HepG2 (cell line): Measurements from ENCODE around the gene ZNF282. TPM values are rescaled to one million over a fixed set of nuclear protein-coding genes. Genes with fewer than 3 reads are reported as not detected.
A peak's percentile ranks its signal among the peaks of the same experiment; 100 is the strongest.

Experiments used
- ASH2L ChIP-seq: fragments of 300-600, 200-600 bp; sonication (generic); IDR thresholded peaks from 2 replicates; pipeline ENCODE4 v1.7.0; 2017; ENCODE audit warnings: low read depth, mild to moderate bottlenecking, moderate library complexity, mixed read lengths, low read length; ENCODE audit not compliant: insufficient read length
- HNF4G ChIP-seq, 2 experiments: sonication (generic) in 1 of 2; formaldehyde crosslinking in 1 of 2; IDR thresholded peaks; 2 replicates each; pipeline versions ENCODE4 v1.4.0 to v1.6.1; 2011 to 2020; ENCODE audit warnings: borderline replicate concordance in 2 of 2, low read depth in 2 of 2, mild to moderate bottlenecking in 2 of 2, low read length in 1 of 2, missing genetic modification reagents in 1 of 2, moderate library complexity in 1 of 2
- IKZF4 ChIP-seq: sonication (generic); formaldehyde crosslinking; IDR thresholded peaks from 2 replicates; pipeline ENCODE4 v1.5.1; 2020; ENCODE audit warnings: borderline replicate concordance, mild to moderate bottlenecking, low read depth, missing genetic modification reagents; ENCODE audit errors: not compliant biosample characterization
- IRX3 ChIP-seq: sonication (generic); formaldehyde crosslinking; IDR thresholded peaks from 2 replicates; pipeline ENCODE4 v1.8.1; 2023; ENCODE audit warnings: mild to moderate bottlenecking, low read depth, missing genetic modification reagents, borderline replicate concordance
- MAFK ChIP-seq, 2 experiments: IDR thresholded peaks in 1 of 2; conservative IDR thresholded peaks in 1 of 2; 2 replicates each; pipeline ENCODE4 v1.6.1; 2011; ENCODE audit warnings: improper control_type of control experiment in 2 of 2, low read length in 2 of 2
- NFKB2 ChIP-seq: sonication (generic); formaldehyde crosslinking; IDR thresholded peaks from 2 replicates; pipeline ENCODE4 v1.4.0; 2020; ENCODE audit warnings: missing genetic modification reagents, borderline replicate concordance
- RAD21 ChIP-seq: fragments of 450-650 bp; formaldehyde crosslinking; IDR thresholded peaks from 2 replicates; pipeline ENCODE4 v1.5.0; 2020; ENCODE audit warnings: mild to moderate bottlenecking
- RNF2 ChIP-seq: fragments of 450-650 bp; conservative IDR thresholded peaks from 2 replicates; pipeline ENCODE4 v1.6.1; 2016; ENCODE audit warnings: low read depth
- TBL1XR1 ChIP-seq: fragments of 150-350 bp; IDR thresholded peaks from 2 replicates; pipeline ENCODE4 v1.6.1; 2014; ENCODE audit warnings: borderline replicate concordance, low read length; ENCODE audit not compliant: partially characterized antibody
- ZFP36L1 ChIP-seq: sonication (generic); formaldehyde crosslinking; IDR thresholded peaks from 2 replicates; pipeline ENCODE4 v1.8.0; 2022; ENCODE audit warnings: mild to moderate bottlenecking, missing genetic modification reagents, moderate library complexity
- ZFP82 ChIP-seq: sonication (generic); formaldehyde crosslinking; IDR thresholded peaks from 2 replicates; pipeline ENCODE4 v1.5.1; 2020; ENCODE audit warnings: mild to moderate bottlenecking, missing genetic modification reagents, borderline replicate concordance
- ZNF547 ChIP-seq: sonication (generic); formaldehyde crosslinking; IDR thresholded peaks from 2 replicates; pipeline ENCODE4 v1.5.1; 2020; ENCODE audit warnings: mild to moderate bottlenecking, missing genetic modification reagents
- ZNF557 ChIP-seq: sonication (generic); formaldehyde crosslinking; IDR thresholded peaks from 2 replicates; pipeline ENCODE4 v1.4.0; 2020; ENCODE audit warnings: missing genetic modification reagents
- ZNF619 ChIP-seq: sonication (generic); formaldehyde crosslinking; IDR thresholded peaks from 2 replicates; pipeline ENCODE4 v1.4.0; 2020; ENCODE audit warnings: mild to moderate bottlenecking, missing genetic modification reagents
- ZNF660 ChIP-seq: sonication (generic); formaldehyde crosslinking; IDR thresholded peaks from 2 replicates; pipeline ENCODE4 v1.5.1; 2020; ENCODE audit warnings: mild to moderate bottlenecking, low read depth, missing genetic modification reagents, borderline replicate concordance
- ZNF768 ChIP-seq: sonication (generic); formaldehyde crosslinking; IDR thresholded peaks from 2 replicates; pipeline ENCODE4 v1.4.0; 2020; ENCODE audit warnings: missing genetic modification reagents
- polyA plus RNA-seq, 8 experiments: library from polyadenylated mRNA; depleted of rRNA in 3 of 8; stranded (reverse) in 7 of 8; unstranded in 1 of 8; fragments of >200 nt; fragmentation: Illumina TruSeq in 4 of 8; extraction: Trizol in 4 of 8; gene quantifications; 2 replicates each; pipeline versions ENCODE4 v1.2.1 to v1.2.3, GENCODE V29; 2011 to 2016; ENCODE audit warnings: low read depth in 4 of 8, missing spikeins in 1 of 8, mixed read lengths in 1 of 8; ENCODE audit not compliant: insufficient read depth in 1 of 8
- total RNA-seq, 5 experiments: library from RNA; depleted of rRNA; stranded (reverse); fragments of >200 nt; fragmentation: Illumina TruSeq; extraction: Trizol; gene quantifications; 2 replicates each; pipeline ENCODE4 v1.2.3, GENCODE V29; 2016; ENCODE audit warnings: low read depth in 1 of 5
- TF ChIP-seq, protein P1 (sequence below): conservative IDR thresholded peaks from 2 replicates; pipeline ENCODE4 v1.6.1; 2018; ENCODE audit warnings: missing genetic modification reagents
- TF ChIP-seq, protein P2 (sequence below): sonication (generic); formaldehyde crosslinking; IDR thresholded peaks from 2 replicates; pipeline ENCODE4 v1.4.0; 2020; ENCODE audit warnings: missing genetic modification reagents, borderline replicate concordance
- TF ChIP-seq, protein P3 (sequence below): sonication (generic); formaldehyde crosslinking; IDR thresholded peaks from 2 replicates; pipeline ENCODE4 v1.5.1; 2020; ENCODE audit warnings: missing genetic modification reagents, mild to moderate bottlenecking, borderline replicate concordance

ZNF282 gene
- total and polyA plus RNA-seq, 2 of the 13 experiments (the other 11 are each of a cell fraction or from before 2014, with no cell fraction given): 9.1 to 20.9 TPM

DNA sequence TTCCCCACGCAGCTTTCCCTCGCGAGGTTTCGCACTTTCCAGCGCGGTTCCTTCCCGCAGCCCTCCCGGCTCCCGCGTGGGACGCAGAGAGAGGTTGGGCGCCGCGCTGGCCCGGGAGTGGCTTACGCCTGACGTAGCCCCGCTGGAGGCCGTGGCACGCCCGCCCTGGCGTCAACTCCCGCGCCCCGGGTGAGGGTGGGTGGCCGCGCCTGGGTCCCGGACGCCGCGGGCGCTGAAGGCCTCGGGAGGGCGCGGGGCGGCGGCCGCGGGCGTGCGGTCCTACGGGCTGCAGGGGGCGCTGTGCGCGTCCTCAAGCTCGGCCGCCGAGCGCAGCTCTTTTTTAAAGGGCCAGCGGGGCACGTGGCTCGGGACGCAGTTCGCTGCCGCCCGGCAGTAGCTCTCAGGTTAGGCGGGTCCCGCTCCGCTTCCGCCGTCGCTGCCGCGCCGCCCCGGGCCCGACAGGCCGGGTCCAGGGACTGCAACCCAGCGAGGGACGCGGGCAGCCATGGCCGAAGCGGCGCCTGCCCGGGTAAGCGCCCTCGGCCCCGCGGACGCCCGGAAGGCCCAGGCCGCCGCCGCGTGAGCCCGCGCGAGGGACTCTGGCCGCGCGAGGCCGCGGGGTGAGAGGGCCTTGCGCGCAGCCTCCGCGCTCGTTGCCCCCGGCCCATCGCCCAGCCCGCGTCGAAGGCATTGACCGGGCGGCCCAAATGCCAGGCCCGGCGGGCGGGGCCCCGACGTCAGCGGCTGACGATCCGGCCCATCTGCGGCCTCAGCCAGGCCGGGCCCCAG is 66.7 kb downstream of the ZNF282 start, which contains the start of gene ZNF783 (continued):
- TF ChIP-seq RNF2 (peak; percentile 99), ZNF557 (CRISPR knock-in tag) (0 out of 2 replicates have a peak, but pooled peaks have one; percentile 63), MAFK (conservative IDR thresholded peaks at IDR 0.05 in 1 of 2, IDR thresholded peaks at IDR 0.05 in 1 of 2; ENCODE audit: low read length in 2 of 2) (no peak), IKZF4 (CRISPR knock-in tag) (peak; percentile 57), ZNF547 (peak; percentile 96), ZFP82 (CRISPR knock-in tag) (peak; percentile 57; the same call in 1 of the 2 replicates), HNF4G (IDR thresholded peaks at IDR 0.05; ENCODE audit: borderline replicate concordance, low read depth, low read length) (no peak), HNF4G (CRISPR knock-in tag; IDR thresholded peaks at IDR 0.05; ENCODE audit: borderline replicate concordance, low read depth) (peak; percentile 43; the same call in 1 of the 2 replicates), RAD21 (CRISPR knock-in tag) (peak; percentile 88), NFKB2 (CRISPR knock-in tag) (peak; percentile 90; the same call in 1 of the 2 replicates), ZNF619 (CRISPR knock-in tag) (0 out of 2 replicates have a peak, but pooled peaks have one; percentile 41), ASH2L (peak; percentile 47), ZNF768 (CRISPR knock-in tag) (0 out of 2 replicates have a peak, but pooled peaks have one; percentile 25), ZFP36L1 (CRISPR knock-in tag) (0 out of 2 replicates have a peak, but pooled peaks have one; percentile 67), IRX3 (CRISPR knock-in tag) (peak; percentile 97; the same call in 1 of the 2 replicates), TBL1XR1 (no peak), ZNF660 (CRISPR knock-in tag) (no peak)
- TF ChIP-seq, protein P1, sequence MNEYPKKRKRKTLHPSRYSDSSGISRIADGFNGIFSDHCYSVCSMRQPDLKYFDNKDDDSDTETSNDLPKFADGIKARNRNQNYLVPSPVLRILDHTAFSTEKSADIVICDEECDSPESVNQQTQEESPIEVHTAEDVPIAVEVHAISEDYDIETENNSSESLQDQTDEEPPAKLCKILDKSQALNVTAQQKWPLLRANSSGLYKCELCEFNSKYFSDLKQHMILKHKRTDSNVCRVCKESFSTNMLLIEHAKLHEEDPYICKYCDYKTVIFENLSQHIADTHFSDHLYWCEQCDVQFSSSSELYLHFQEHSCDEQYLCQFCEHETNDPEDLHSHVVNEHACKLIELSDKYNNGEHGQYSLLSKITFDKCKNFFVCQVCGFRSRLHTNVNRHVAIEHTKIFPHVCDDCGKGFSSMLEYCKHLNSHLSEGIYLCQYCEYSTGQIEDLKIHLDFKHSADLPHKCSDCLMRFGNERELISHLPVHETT: peak; percentile 66; the same call in 1 of the 2 replicates
- TF ChIP-seq, protein P2, sequence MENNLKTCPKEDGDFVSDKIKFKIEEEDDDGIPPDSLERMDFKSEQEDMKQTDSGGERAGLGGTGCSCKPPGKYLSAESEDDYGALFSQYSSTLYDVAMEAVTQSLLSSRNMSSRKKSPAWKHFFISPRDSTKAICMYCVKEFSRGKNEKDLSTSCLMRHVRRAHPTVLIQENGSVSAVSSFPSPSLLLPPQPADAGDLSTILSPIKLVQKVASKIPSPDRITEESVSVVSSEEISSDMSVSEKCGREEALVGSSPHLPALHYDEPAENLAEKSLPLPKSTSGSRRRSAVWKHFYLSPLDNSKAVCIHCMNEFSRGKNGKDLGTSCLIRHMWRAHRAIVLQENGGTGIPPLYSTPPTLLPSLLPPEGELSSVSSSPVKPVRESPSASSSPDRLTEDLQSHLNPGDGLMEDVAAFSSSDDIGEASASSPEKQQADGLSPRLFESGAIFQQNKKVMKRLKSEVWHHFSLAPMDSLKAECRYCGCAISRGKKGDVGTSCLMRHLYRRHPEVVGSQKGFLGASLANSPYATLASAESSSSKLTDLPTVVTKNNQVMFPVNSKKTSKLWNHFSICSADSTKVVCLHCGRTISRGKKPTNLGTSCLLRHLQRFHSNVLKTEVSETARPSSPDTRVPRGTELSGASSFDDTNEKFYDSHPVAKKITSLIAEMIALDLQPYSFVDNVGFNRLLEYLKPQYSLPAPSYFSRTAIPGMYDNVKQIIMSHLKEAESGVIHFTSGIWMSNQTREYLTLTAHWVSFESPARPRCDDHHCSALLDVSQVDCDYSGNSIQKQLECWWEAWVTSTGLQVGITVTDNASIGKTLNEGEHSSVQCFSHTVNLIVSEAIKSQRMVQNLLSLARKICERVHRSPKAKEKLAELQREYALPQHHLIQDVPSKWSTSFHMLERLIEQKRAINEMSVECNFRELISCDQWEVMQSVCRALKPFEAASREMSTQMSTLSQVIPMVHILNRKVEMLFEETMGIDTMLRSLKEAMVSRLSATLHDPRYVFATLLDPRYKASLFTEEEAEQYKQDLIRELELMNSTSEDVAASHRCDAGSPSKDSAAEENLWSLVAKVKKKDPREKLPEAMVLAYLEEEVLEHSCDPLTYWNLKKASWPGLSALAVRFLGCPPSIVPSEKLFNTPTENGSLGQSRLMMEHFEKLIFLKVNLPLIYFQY (CRISPR knock-in tag): peak; percentile 46; the same call in 1 of the 2 replicates
- TF ChIP-seq, protein P3, sequence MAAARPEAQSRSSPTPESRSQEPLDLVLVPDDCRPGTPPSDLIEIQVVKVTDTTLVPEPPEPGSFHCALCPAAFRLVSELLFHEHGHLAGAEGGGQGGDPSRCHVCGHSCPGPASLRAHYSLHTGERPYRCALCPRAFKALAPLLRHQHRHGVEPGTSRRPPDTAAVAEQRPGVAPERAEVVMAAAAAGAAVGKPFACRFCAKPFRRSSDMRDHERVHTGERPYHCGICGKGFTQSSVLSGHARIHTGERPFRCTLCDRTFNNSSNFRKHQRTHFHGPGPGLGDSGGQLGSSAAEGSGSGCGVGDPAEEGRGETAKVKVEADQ (CRISPR knock-in tag): peak; percentile 32; the same call in 1 of the 2 replicates
